ENCODE data around the gene CBLB. TPM values are rescaled to one million over a fixed set of nuclear protein-coding genes. Genes with fewer than 3 reads are reported as not detected.

The CBLB gene
- total RNA-seq, 2 experiments from 2014 or later, result 104 to 113 TPM

DNA sequence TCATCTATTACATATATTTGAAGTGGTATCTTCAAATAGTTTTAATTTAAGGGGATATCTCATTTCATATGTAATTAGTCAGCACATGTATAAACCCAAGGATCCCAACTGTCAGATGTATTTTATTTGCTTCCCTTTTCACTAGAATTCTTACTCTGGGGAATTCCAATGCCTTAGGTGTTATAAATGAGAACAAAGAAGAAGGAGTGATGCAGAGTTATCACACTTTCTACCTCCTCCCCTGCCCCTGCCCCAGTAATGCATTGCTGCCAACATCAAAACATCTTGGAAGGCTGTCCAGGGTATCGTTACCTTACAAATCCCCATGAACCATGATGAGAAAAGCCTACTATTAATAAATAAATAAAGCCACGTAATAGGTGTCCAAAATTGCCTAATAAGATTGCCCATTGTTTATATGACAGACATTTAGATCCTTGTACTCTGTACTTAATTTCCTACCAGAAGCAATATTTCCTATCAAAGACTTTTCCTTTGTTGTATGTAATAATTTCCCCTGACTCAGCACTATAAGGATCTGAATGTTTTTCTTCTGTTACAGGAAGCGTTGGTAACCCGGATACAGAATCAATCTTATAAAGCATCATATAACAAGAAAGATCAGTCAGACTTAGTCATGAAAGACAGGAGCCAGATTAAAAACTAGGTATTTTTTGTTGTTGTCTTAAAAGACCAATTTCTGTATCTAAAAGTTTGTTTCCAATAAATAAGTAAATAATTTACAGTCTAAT lies 38.8 kb downstream of the CBLB start:
- intact Hi-C loops (cut with micrococcal nuclease), result loop anchor here (5.0 to 10.0 kb wide), 3 partner anchors 37 to 505 kb away; partner anchors contain the start of gene CBLB
- TF ChIP-seq, protein P1, sequence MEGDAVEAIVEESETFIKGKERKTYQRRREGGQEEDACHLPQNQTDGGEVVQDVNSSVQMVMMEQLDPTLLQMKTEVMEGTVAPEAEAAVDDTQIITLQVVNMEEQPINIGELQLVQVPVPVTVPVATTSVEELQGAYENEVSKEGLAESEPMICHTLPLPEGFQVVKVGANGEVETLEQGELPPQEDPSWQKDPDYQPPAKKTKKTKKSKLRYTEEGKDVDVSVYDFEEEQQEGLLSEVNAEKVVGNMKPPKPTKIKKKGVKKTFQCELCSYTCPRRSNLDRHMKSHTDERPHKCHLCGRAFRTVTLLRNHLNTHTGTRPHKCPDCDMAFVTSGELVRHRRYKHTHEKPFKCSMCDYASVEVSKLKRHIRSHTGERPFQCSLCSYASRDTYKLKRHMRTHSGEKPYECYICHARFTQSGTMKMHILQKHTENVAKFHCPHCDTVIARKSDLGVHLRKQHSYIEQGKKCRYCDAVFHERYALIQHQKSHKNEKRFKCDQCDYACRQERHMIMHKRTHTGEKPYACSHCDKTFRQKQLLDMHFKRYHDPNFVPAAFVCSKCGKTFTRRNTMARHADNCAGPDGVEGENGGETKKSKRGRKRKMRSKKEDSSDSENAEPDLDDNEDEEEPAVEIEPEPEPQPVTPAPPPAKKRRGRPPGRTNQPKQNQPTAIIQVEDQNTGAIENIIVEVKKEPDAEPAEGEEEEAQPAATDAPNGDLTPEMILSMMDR (IDR thresholded peaks at IDR 0.05), result no peak
- Mint-ChIP-seq H3K36me3 (ENCODE audit: low read depth) (peaks cover 62% of the 10 kb centered on the region), H3K4me3 (peak overlapping the region; percentile 41), H3K27ac (peak overlapping the region; percentile 97), H3K4me1 (ENCODE audit: low read depth) (peaks cover 81% of the 10 kb centered on the region), H3K27me3 (no peaks in the 10 kb centered on the region), H3K9me3 (no peaks in the 10 kb centered on the region)
- ATAC-seq (peak; percentile 34), DNase-seq (no peak)
- CTCF ChIA-PET, result interaction anchor here (1.6 kb wide), 1 partner anchor 18 kb away, joined by 4 read pairs; no protein-coding TSS in a partner anchor
- POLR2A ChIA-PET, result interaction anchor here (1.4 to 4.5 kb wide), 5 partner anchors 21 to 80 kb away, joined by 6 to 33 read pairs (median 9); partner anchors contain the start of gene CBLB

DNA sequence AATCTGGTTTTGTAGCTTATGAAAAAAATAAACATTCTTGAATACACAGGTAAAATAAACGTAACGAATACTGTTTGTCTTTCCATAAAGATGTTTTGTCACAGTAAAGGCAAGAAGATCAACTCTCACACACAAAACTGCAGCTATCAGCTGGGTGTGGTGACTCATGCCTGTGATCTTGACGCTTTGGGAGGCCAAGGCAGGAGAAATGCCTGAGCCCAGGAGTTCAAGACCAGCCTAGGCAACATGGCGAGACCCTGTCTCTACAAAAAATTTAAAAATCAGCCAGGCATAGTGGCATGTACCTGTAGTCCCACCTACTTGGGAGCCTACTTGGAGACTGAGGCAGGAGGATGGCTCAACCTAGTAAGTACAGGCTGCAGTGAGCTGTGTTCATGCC lies 39.6 kb downstream of the CBLB start:
- Mint-ChIP-seq H3K27ac (peak overlapping the region; percentile 97), H3K27me3 (no peaks in the 10 kb centered on the region), H3K4me1 (ENCODE audit: low read depth) (peaks cover 82% of the 10 kb centered on the region), H3K4me3 (peak overlapping the region; percentile 18), H3K36me3 (ENCODE audit: low read depth) (peaks cover 63% of the 10 kb centered on the region), H3K9me3 (no peaks in the 10 kb centered on the region)
- DNase-seq, result peak; percentile 77
- TF ChIP-seq, protein P1 (IDR thresholded peaks at IDR 0.05), result no peak
- intact Hi-C loops (cut with micrococcal nuclease), result loop anchor here (5.0 to 10.0 kb wide), 3 partner anchors 38 to 506 kb away; partner anchors contain the start of gene CBLB
- POLR2A ChIA-PET, result interaction anchor here (0.7 to 4.5 kb wide), 7 partner anchors 22 to 505 kb away, joined by 3 to 33 read pairs (median 6); partner anchors contain the start of gene CBLB
- no peak for ATAC-seq
- CTCF ChIA-PET, result interaction anchor here (0.7 kb wide), 1 partner anchor 67 kb away, joined by 3 read pairs; no protein-coding TSS in a partner anchor

DNA sequence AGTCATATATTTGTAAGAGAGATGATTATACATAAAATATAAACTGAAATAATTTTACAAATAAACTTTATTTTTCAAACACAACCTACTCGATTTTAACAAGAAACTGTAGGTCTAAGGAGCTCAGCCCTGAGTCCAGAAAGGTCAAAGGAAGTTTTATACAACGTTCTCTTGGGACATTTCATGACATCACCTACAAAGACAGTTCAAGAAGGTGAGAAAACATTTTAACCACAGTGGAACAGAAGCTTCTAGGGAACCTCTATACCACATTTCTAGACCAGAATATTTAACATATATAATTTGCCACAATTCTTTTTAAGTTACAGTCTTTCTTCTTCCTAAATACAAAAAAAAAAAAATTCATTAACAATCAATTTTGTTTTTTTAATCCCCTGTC lies 40.1 kb downstream of the CBLB start:
- Mint-ChIP-seq H3K4me3 (peak overlapping the region; percentile 18), H3K9me3 (no peaks in the 10 kb centered on the region), H3K4me1 (ENCODE audit: low read depth) (peaks cover 82% of the 10 kb centered on the region), H3K27ac (peak overlapping the region; percentile 97), H3K27me3 (no peaks in the 10 kb centered on the region), H3K36me3 (ENCODE audit: low read depth) (peaks cover 65% of the 10 kb centered on the region)
- intact Hi-C loops (cut with micrococcal nuclease), result loop anchor here (5.0 to 10.0 kb wide), 3 partner anchors 39 to 506 kb away; partner anchors contain the start of gene CBLB
- DNase-seq, result no peak
- CTCF ChIA-PET, result interaction anchor here (0.7 to 1.3 kb wide), 3 partner anchors 16 to 66 kb away, joined by 3 read pairs; no protein-coding TSS in a partner anchor
- ATAC-seq, result peak; percentile 29
- POLR2A ChIA-PET, result interaction anchor here (0.6 to 4.5 kb wide), 8 partner anchors 23 to 506 kb away, joined by 3 to 33 read pairs (median 5); partner anchors contain the start of gene CBLB
- TF ChIP-seq, protein P1 (IDR thresholded peaks at IDR 0.05), result no peak

DNA sequence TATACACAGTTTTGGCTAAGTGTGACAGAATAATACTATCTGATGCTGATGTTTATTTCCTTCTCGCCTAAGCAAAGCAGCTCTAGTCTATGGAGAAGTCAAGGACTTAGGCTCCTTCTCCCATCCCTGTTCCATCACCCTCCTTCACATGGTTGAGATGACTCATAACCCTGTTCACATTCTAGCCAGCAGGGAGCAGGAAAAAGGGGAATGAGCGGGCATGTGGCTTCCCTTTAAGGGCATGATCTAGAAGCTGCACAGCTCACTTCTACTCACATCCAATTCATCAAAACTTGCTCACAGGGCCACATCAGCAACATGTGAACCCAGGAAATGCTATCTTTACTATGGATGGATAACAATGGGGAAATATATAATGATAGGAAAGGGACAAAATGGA lies 40.9 kb downstream of the CBLB start:
- ChIA-PET CTCF (interaction anchor here (0.9 to 1.3 kb wide), 2 partner anchors 16 to 36 kb away, joined by 3 read pairs; no protein-coding TSS in a partner anchor), POLR2A (interaction anchor here (0.6 to 4.5 kb wide), 6 partner anchors 34 to 506 kb away, joined by 3 to 33 read pairs (median 5); partner anchors contain the start of gene CBLB)
- Mint-ChIP-seq H3K4me1 (ENCODE audit: low read depth) (peaks cover 85% of the 10 kb centered on the region), H3K27ac (peak overlapping the region; percentile 100), H3K36me3 (ENCODE audit: low read depth) (peaks cover 70% of the 10 kb centered on the region), H3K4me3 (peak overlapping the region; percentile 35), H3K27me3 (no peaks in the 10 kb centered on the region), H3K9me3 (no peaks in the 10 kb centered on the region)
- intact Hi-C loops (cut with micrococcal nuclease), result loop anchor here (1.0 to 10.0 kb wide), 4 partner anchors 27 to 507 kb away; partner anchors contain the start of gene CBLB
- DNase-seq (peak; percentile 32), ATAC-seq (no peak)
- TF ChIP-seq, protein P1 (IDR thresholded peaks at IDR 0.05), result no peak

Measured in activated CD8-positive, alpha-beta T cell treated with anti-CD3 and anti-CD28 coated beads for 36 hours (primary cell).